Neural cell (in vitro differentiated cells): ENCODE measurements around the gene WNT2B. TPM values are rescaled to one million over a fixed set of nuclear protein-coding genes. Genes with fewer than 3 reads are reported as not detected.

Source experiments
- H2AFZ ChIP-seq: fragments of 200-600, 300-800 bp; sonication (generic), shearing (Covaris generic); 2 replicates; pipeline ENCODE4 v1.6.0; 2014; ENCODE audit warnings: low read depth, mild to moderate bottlenecking, antibody characterized with exemption, low read length, moderate library complexity
- H3F3A ChIP-seq: fragments of 200-600 bp; shearing (Covaris generic); 2 replicates; pipeline ENCODE4 v1.6.1; 2016; ENCODE audit warnings: mild to moderate bottlenecking, moderate library complexity, mixed read lengths, antibody characterized with exemption, low read length; ENCODE audit not compliant: insufficient read depth, poor library complexity, severe bottlenecking
- H3K27ac ChIP-seq: fragments of 200-600, 300-800 bp; sonication (generic), shearing (Covaris generic); 2 replicates; pipeline ENCODE4 v1.5.1; 2014; ENCODE audit warnings: mild to moderate bottlenecking, low read length, moderate library complexity
- H3K27me3 ChIP-seq: fragments of 300-800, 200-600 bp; sonication (generic), shearing (Covaris generic); 2 replicates; pipeline ENCODE4 v1.6.0; 2014; ENCODE audit warnings: mild to moderate bottlenecking, low read depth, low read length, moderate library complexity; ENCODE audit not compliant: insufficient read depth
- H3K36me3 ChIP-seq: fragments of 300-800, 200-600 bp; sonication (generic), shearing (Covaris generic); 2 replicates; pipeline ENCODE4 v1.5.1; 2014; ENCODE audit warnings: mild to moderate bottlenecking, antibody characterized with exemption, low read length, moderate library complexity; ENCODE audit not compliant: insufficient read depth
- H3K4me2 ChIP-seq: fragments of 300-800, 200-600 bp; sonication (generic), shearing (Covaris generic); 2 replicates; pipeline ENCODE4 v1.6.0; 2014; ENCODE audit warnings: mild to moderate bottlenecking, low read length
- H3K4me3 ChIP-seq: fragments of 300-800, 200-600 bp; sonication (generic), shearing (Covaris generic); 2 replicates; pipeline ENCODE4 v1.5.1; 2014; ENCODE audit warnings: mild to moderate bottlenecking, low read length, moderate library complexity
- H3K79me2 ChIP-seq: fragments of 200-600 bp; shearing (Covaris generic); replicated peaks from 2 replicates; pipeline ENCODE4 v1.6.0; 2014; ENCODE audit warnings: mild to moderate bottlenecking, low read length, moderate library complexity; ENCODE audit not compliant: insufficient read depth
- H3K9ac ChIP-seq: fragments of 300-800, 200-600 bp; sonication (generic), shearing (Covaris generic); 2 replicates; pipeline ENCODE4 v1.6.1; 2016; ENCODE audit warnings: mild to moderate bottlenecking, low read length, mixed read lengths
- H3K9me2 ChIP-seq: fragments of 200-600 bp; shearing (Covaris generic); 2 replicates; pipeline ENCODE4 v1.6.1; 2016; ENCODE audit warnings: mild to moderate bottlenecking, low read length, mixed read lengths; ENCODE audit not compliant: insufficient read depth
- H3K9me3 ChIP-seq: fragments of 200-600, 300-800 bp; sonication (generic), shearing (Covaris generic); 2 replicates; pipeline ENCODE4 v1.6.1; 2016; ENCODE audit warnings: mild to moderate bottlenecking, mixed run types, low read length, moderate library complexity, mixed read lengths
- H4K20me1 ChIP-seq: fragments of 200-600 bp; shearing (Covaris generic); 2 replicates; pipeline ENCODE4 v1.6.1; 2016; ENCODE audit warnings: mild to moderate bottlenecking, mixed run types; ENCODE audit not compliant: insufficient read depth
- EP300 ChIP-seq: fragments of 450-650 bp; conservative IDR thresholded peaks from 2 replicates; pipeline ENCODE4 v1.6.1; 2014; ENCODE audit warnings: antibody characterized with exemption, mild to moderate bottlenecking, moderate library complexity; ENCODE audit not compliant: poor library complexity, severe bottlenecking
- EZH2 ChIP-seq: fragments of 200-600, 300-800 bp; shearing (Covaris generic), sonication (generic); IDR thresholded peaks from 2 replicates; pipeline ENCODE4 v1.6.1; 2014; ENCODE audit warnings: antibody characterized with exemption, low read length, borderline replicate concordance, mild to moderate bottlenecking; ENCODE audit not compliant: insufficient read depth, poor library complexity, severe bottlenecking
- MXI1 ChIP-seq: fragments of 450-650 bp; conservative IDR thresholded peaks from 2 replicates; pipeline ENCODE4 v1.6.1; 2014; ENCODE audit warnings: antibody characterized with exemption, mild to moderate bottlenecking; ENCODE audit not compliant: poor library complexity, severe bottlenecking
- POLR2AphosphoS5 ChIP-seq: IDR thresholded peaks from 2 replicates; pipeline ENCODE4 v1.6.1; 2012
- RAD21 ChIP-seq: fragments of 450-650 bp; conservative IDR thresholded peaks from 2 replicates; pipeline ENCODE4 v1.6.1; 2014; ENCODE audit warnings: antibody characterized with exemption, mild to moderate bottlenecking, moderate library complexity
- SMC3 ChIP-seq: fragments of 450-650 bp; conservative IDR thresholded peaks from 2 replicates; pipeline ENCODE4 v1.6.1; 2014; ENCODE audit warnings: antibody characterized with exemption, mild to moderate bottlenecking, moderate library complexity; ENCODE audit not compliant: poor library complexity
- TAF1 ChIP-seq: IDR thresholded peaks from 2 replicates; pipeline ENCODE4 v1.6.1; 2012; ENCODE audit warnings: low read depth
- polyA plus RNA-seq: library from polyadenylated mRNA; depleted of rRNA; stranded (reverse); fragments of >200 nt; gene quantifications from 2 replicates; pipeline ENCODE4 v1.2.3, GENCODE V29; 2014
- TF ChIP-seq, protein P1 (sequence below): IDR thresholded peaks from 2 replicates; pipeline ENCODE4 v1.6.1; 2012; ENCODE audit warnings: borderline replicate concordance
- TF ChIP-seq, protein P2 (sequence below): fragments of 450-650 bp; IDR thresholded peaks from 2 replicates; pipeline ENCODE4 v1.5.1; 2014; ENCODE audit warnings: antibody characterized with exemption, mild to moderate bottlenecking, moderate library complexity; ENCODE audit not compliant: poor library complexity, severe bottlenecking

WNT2B gene
- polyA plus RNA-seq, 1 donor from 2014 or later, result 3.1 TPM

DNA sequence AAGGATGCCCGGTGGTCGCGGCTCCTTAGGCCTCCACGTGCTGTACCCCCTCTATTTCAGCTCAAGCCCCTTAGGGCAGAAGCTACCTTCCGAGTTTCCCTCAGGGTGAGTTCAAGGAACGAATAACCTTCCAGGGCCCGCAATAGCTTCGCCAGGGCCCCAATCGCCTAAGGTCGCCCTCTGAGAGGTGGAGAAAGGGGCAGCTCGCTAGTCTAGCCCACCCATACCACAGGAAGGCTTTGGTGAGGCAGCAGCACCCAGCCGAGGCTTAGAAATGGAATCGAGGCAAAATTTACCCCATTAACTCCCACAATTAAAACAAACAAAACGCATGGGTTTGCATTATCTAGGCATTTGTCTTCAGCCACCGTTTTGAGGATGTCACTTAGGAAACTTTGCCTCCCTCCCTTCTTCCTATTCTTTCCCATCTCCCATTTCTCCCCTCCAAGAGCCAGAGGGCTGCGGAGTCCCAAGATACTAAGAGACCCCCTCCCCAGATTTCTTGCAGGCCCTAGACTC is 954 bp downstream of the WNT2B start:
- Histone ChIP-seq H3K27ac (no peak overlapping the region), H3K4me3 (no peak overlapping the region), H3K9me3 (no peaks in the 10 kb centered on the region), H3F3A (no peaks in the 10 kb centered on the region), H2AFZ (no peak overlapping the region), H4K20me1 (no peaks in the 10 kb centered on the region), H3K9ac (no peak overlapping the region), H3K9me2 (no peaks in the 10 kb centered on the region), H3K27me3 (peaks cover 55% of the 10 kb centered on the region), H3K36me3 (no peaks in the 10 kb centered on the region), H3K4me2 (no peak overlapping the region), H3K79me2 (no peaks in the 10 kb centered on the region)
- no peak for TF ChIP-seq MXI1
- TF ChIP-seq, protein P1, sequence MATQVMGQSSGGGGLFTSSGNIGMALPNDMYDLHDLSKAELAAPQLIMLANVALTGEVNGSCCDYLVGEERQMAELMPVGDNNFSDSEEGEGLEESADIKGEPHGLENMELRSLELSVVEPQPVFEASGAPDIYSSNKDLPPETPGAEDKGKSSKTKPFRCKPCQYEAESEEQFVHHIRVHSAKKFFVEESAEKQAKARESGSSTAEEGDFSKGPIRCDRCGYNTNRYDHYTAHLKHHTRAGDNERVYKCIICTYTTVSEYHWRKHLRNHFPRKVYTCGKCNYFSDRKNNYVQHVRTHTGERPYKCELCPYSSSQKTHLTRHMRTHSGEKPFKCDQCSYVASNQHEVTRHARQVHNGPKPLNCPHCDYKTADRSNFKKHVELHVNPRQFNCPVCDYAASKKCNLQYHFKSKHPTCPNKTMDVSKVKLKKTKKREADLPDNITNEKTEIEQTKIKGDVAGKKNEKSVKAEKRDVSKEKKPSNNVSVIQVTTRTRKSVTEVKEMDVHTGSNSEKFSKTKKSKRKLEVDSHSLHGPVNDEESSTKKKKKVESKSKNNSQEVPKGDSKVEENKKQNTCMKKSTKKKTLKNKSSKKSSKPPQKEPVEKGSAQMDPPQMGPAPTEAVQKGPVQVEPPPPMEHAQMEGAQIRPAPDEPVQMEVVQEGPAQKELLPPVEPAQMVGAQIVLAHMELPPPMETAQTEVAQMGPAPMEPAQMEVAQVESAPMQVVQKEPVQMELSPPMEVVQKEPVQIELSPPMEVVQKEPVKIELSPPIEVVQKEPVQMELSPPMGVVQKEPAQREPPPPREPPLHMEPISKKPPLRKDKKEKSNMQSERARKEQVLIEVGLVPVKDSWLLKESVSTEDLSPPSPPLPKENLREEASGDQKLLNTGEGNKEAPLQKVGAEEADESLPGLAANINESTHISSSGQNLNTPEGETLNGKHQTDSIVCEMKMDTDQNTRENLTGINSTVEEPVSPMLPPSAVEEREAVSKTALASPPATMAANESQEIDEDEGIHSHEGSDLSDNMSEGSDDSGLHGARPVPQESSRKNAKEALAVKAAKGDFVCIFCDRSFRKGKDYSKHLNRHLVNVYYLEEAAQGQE, result no peak
- TF ChIP-seq EZH2, result no peak
- TF ChIP-seq, protein P2, sequence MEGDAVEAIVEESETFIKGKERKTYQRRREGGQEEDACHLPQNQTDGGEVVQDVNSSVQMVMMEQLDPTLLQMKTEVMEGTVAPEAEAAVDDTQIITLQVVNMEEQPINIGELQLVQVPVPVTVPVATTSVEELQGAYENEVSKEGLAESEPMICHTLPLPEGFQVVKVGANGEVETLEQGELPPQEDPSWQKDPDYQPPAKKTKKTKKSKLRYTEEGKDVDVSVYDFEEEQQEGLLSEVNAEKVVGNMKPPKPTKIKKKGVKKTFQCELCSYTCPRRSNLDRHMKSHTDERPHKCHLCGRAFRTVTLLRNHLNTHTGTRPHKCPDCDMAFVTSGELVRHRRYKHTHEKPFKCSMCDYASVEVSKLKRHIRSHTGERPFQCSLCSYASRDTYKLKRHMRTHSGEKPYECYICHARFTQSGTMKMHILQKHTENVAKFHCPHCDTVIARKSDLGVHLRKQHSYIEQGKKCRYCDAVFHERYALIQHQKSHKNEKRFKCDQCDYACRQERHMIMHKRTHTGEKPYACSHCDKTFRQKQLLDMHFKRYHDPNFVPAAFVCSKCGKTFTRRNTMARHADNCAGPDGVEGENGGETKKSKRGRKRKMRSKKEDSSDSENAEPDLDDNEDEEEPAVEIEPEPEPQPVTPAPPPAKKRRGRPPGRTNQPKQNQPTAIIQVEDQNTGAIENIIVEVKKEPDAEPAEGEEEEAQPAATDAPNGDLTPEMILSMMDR, result no peak
- TF ChIP-seq RAD21, result no peak
- no peak for TF ChIP-seq EP300
- no peak for TF ChIP-seq SMC3
- TF ChIP-seq TAF1, result no peak
- no peak for TF ChIP-seq POLR2AphosphoS5

DNA sequence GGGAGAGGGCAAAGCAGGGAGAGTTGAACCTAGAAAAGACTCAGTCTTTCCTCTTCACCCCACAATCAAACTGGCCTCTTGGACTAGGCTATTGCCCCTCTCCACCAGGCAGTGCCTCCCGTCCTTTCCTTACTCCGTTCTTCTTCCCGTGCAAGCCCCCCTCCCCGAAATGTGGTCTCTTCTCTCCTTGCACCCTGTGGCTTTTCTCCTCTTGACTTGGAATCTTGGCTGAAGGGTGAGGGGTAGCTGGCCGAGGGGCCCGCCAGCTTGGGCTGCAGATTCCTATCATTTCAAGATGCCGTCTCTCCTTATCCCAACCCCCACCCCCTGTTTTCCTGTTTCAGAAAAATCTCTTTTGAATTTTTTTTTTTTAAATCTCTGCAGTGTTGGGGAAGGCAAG is 1.6 kb downstream of the WNT2B start:
- H3K9ac ChIP-seq, result no peak overlapping the region
- H3K79me2 ChIP-seq, result no peaks in the 10 kb centered on the region
- no peak overlapping the region for H3K27ac ChIP-seq
- no peaks in the 10 kb centered on the region for H3F3A ChIP-seq
- H3K9me2 ChIP-seq, result no peaks in the 10 kb centered on the region
- no peak overlapping the region for H2AFZ ChIP-seq
- no peak for TF ChIP-seq POLR2AphosphoS5
- TF ChIP-seq EP300, result no peak
- TF ChIP-seq EZH2, result no peak
- no peak for TF ChIP-seq TAF1
- TF ChIP-seq, protein P1, result no peak
- TF ChIP-seq RAD21, result no peak
- no peak for TF ChIP-seq MXI1
- no peak for TF ChIP-seq SMC3
- TF ChIP-seq, protein P2, result no peak
- H3K4me2 ChIP-seq, result no peak overlapping the region
- no peak overlapping the region for H3K4me3 ChIP-seq
- no peaks in the 10 kb centered on the region for H3K9me3 ChIP-seq
- H4K20me1 ChIP-seq, result no peaks in the 10 kb centered on the region
- peaks cover 51% of the 10 kb centered on the region for H3K27me3 ChIP-seq
- no peaks in the 10 kb centered on the region for H3K36me3 ChIP-seq
